PC-3 (cell line): ENCODE results near the gene LRRC39. TPM values are rescaled to one million over a fixed set of nuclear protein-coding genes. Genes with fewer than 3 reads are reported as not detected.
A peak's percentile ranks its signal among the peaks of the same experiment; 100 is the strongest.

Experiments used
- ATAC-seq: fragments of 200-7000 bp; cut with Tn5 transposase; 2 replicates; pipeline ENCODE4 v1.9.1; 2020; ENCODE audit warnings: mild to moderate bottlenecking, moderate library complexity
- BruUV-seq: library from RNA; stranded (reverse); fragments of 400-500 nt; replicated peaks from 2 replicates; lab custom pipeline; 2021; lab: Mats Ljungman, UMichigan
- CTCF ChIA-PET: fragments of 300-600 bp; sonication (Branson Sonifier 250); formaldehyde crosslinking; loops from one replicate; lab custom pipeline; 2022; ENCODE audit warnings: antibody characterized with exemption; lab: Charles Lee
- POLR2A ChIA-PET: fragments of 300-600 bp; sonication (Branson Sonifier 250); formaldehyde crosslinking; loops from one replicate; lab custom pipeline; 2022; ENCODE audit warnings: antibody characterized with exemption; ENCODE audit not compliant: unreplicated experiment; lab: Charles Lee
- DNase-seq: peaks from one replicate; pipeline ENCODE4 v3.0.0-alpha.2; 2015
- H2AFZ ChIP-seq: fragments of 300-600 bp; sonication (generic); 2 replicates; pipeline ENCODE4 v1.6.0; 2016; ENCODE audit warnings: antibody characterized with exemption, low read length
- H3F3A ChIP-seq: fragments of 300-600 bp; sonication (generic); one replicate; pipeline ENCODE4 v1.6.0; 2017; ENCODE audit warnings: antibody characterized with exemption, low read length, control low read depth, mild to moderate bottlenecking; ENCODE audit not compliant: unreplicated experiment
- H3K27ac ChIP-seq: fragments of 300-600 bp; sonication (generic); 2 replicates; pipeline ENCODE4 v1.5.1; 2016; ENCODE audit warnings: mild to moderate bottlenecking, low read length
- H3K27me3 ChIP-seq: fragments of 300-600 bp; sonication (generic); 2 replicates; pipeline ENCODE4 v1.6.1; 2016; ENCODE audit warnings: low read length, mixed read lengths
- H3K36me3 ChIP-seq: fragments of 300-600 bp; sonication (generic); 2 replicates; pipeline ENCODE4 v1.6.1; 2016; ENCODE audit warnings: low read depth, mixed run types, low read length, mixed read lengths
- H3K4me1 ChIP-seq: fragments of 300-600 bp; sonication (generic); 2 replicates; pipeline ENCODE4 v1.5.1; 2016; ENCODE audit warnings: low read length; ENCODE audit not compliant: insufficient read depth
- H3K4me2 ChIP-seq: fragments of 300-600 bp; sonication (generic); 2 replicates; pipeline ENCODE4 v1.6.0; 2016; ENCODE audit warnings: low read length
- H3K4me3 ChIP-seq: fragments of 300-600 bp; sonication (generic); 2 replicates; pipeline ENCODE4 v1.5.1; 2016; ENCODE audit warnings: mild to moderate bottlenecking, low read length, mixed read lengths
- H3K79me2 ChIP-seq: fragments of 300-600 bp; sonication (generic); 2 replicates; pipeline ENCODE4 v1.6.1; 2017; ENCODE audit warnings: low read length, mixed read lengths
- H3K9ac ChIP-seq: fragments of 300-600 bp; sonication (generic); 2 replicates; pipeline ENCODE4 v1.6.0; 2016; ENCODE audit warnings: mild to moderate bottlenecking, low read length
- H3K9me2 ChIP-seq: fragments of 300-600 bp; sonication (generic); replicated peaks from 2 replicates; pipeline ENCODE4 v1.6.1; 2016; ENCODE audit warnings: mixed run types, low read length, mixed read lengths
- H3K9me3 ChIP-seq: fragments of 300-600 bp; sonication (generic); 2 replicates; pipeline ENCODE4 v1.6.1; 2016; ENCODE audit warnings: low read length, mixed read lengths
- H4K20me1 ChIP-seq: fragments of 300-600 bp; sonication (generic); 2 replicates; pipeline ENCODE4 v1.6.1; 2016; ENCODE audit warnings: low read length, mixed read lengths
- CTCF ChIP-seq: fragments of 300-600 bp; sonication (generic); conservative IDR thresholded peaks from 2 replicates; pipeline ENCODE4 v1.5.1; 2017; ENCODE audit warnings: antibody characterized with exemption, low read depth, mild to moderate bottlenecking, low read length
- EZH2 ChIP-seq: fragments of 300-600 bp; sonication (generic); IDR thresholded peaks from one replicate; pipeline ENCODE4 v1.6.1; 2017; ENCODE audit warnings: antibody characterized with exemption, mild to moderate bottlenecking, low read length; ENCODE audit not compliant: unreplicated experiment
- EZH2phosphoT487 ChIP-seq: fragments of 300-600 bp; sonication (generic); IDR thresholded peaks from 2 replicates; pipeline ENCODE4 v1.6.1; 2018; ENCODE audit warnings: mild to moderate bottlenecking, antibody characterized with exemption, low read length, borderline replicate concordance
- intact Hi-C: fragments of 100-400 bp; cut with micrococcal nuclease; formaldehyde crosslinking; loops from 2 replicates; pipeline ENCODE4 v1.9.0; 2023
- total RNA-seq: library from RNA; depleted of rRNA; stranded (reverse); fragments of >200 nt; gene quantifications from 2 replicates; pipeline ENCODE4 v1.2.3, GENCODE V29; 2014

LRRC39 gene
- total RNA-seq, 1 experiment from 2014 or later, result 0.84 TPM

- peaks cover 93% of the 10 kb centered on the region for H3K79me2 ChIP-seq
- no TSS peak for BruUV-seq
- ChIA-PET POLR2A (interaction anchor here (0.5 kb wide), 1 partner anchor 221 kb away, joined by 3 read pairs; no protein-coding TSS in a partner anchor), CTCF (no interaction called here)
- peak; percentile 81 for DNase-seq
- no peak overlapping the region for H2AFZ ChIP-seq
- H3K27ac ChIP-seq, result no peak overlapping the region
- H3K4me2 ChIP-seq, result peak overlapping the region; percentile 84
- H3K36me3 ChIP-seq, result 0 out of 2 replicates have a peak, but pooled peaks cover 4% of the 10 kb centered on the region
- no peaks in the 10 kb centered on the region for H3F3A ChIP-seq
- peak overlapping the region; percentile 77 for H3K4me3 ChIP-seq
- peaks cover 29% of the 10 kb centered on the region for H3K4me1 ChIP-seq
- TF ChIP-seq EZH2 (no peak), CTCF (no peak), EZH2phosphoT487 (no peak)
- no peak overlapping the region for H3K9ac ChIP-seq
- H4K20me1 ChIP-seq, result peaks cover 10% of the 10 kb centered on the region
- intact Hi-C loops, result loop anchor here (5.0 kb wide), 4 partner anchors 43 to 327 kb away; partner anchors contain the start of gene CDC14A
- H3K9me2 ChIP-seq, result no peaks in the 10 kb centered on the region
- ATAC-seq, result no peak
- H3K9me3 ChIP-seq, result no peaks in the 10 kb centered on the region
- no peaks in the 10 kb centered on the region for H3K27me3 ChIP-seq
Observed at GRCh38 chr1:100130552-100131077, 47.4 kb downstream of the LRRC39 start.

- H3K9me3 ChIP-seq, result no peaks in the 10 kb centered on the region
- ChIA-PET POLR2A (no interaction called here), CTCF (no interaction called here)
- H3K79me2 ChIP-seq, result peaks cover 64% of the 10 kb centered on the region
- no peak overlapping the region for H3K27ac ChIP-seq
- intact Hi-C loops, result no loop called here
- H3K9me2 ChIP-seq, result no peaks in the 10 kb centered on the region
- H2AFZ ChIP-seq, result no peak overlapping the region
- BruUV-seq, result no TSS peak
- no peak overlapping the region for H3K4me3 ChIP-seq
- no peak for DNase-seq
- H3K4me1 ChIP-seq, result peaks cover 22% of the 10 kb centered on the region
- TF ChIP-seq EZH2 (no peak), EZH2phosphoT487 (no peak), CTCF (no peak)
- H3K36me3 ChIP-seq, result peaks cover 7% of the 10 kb centered on the region; the same call in 1 of the 2 replicates
- H4K20me1 ChIP-seq, result peaks cover 10% of the 10 kb centered on the region
- no peak overlapping the region for H3K9ac ChIP-seq
- no peaks in the 10 kb centered on the region for H3K27me3 ChIP-seq
- H3K4me2 ChIP-seq, result no peak overlapping the region
- ATAC-seq, result no peak
- H3F3A ChIP-seq, result no peaks in the 10 kb centered on the region
Observed at GRCh38 chr1:100127226-100127625, 50.8 kb downstream of the LRRC39 start.

GRCh38 chr1:100122177-100122576 lies 55.9 kb downstream of the LRRC39 start:
- peaks cover 16% of the 10 kb centered on the region for H3K79me2 ChIP-seq
- H3K27ac ChIP-seq, result no peak overlapping the region
- DNase-seq (no peak), ATAC-seq (no peak)
- H2AFZ ChIP-seq, result no peak overlapping the region
- no peak overlapping the region for H3K9ac ChIP-seq
- intact Hi-C loops, result no loop called here
- TF ChIP-seq EZH2 (no peak), CTCF (no peak)
- H3K9me3 ChIP-seq, result no peaks in the 10 kb centered on the region
- no peak overlapping the region for H3K4me3 ChIP-seq
- H3K27me3 ChIP-seq, result no peaks in the 10 kb centered on the region
- no peaks in the 10 kb centered on the region for H3K4me1 ChIP-seq
- no peaks in the 10 kb centered on the region for H3K9me2 ChIP-seq
- no peaks in the 10 kb centered on the region for H3F3A ChIP-seq
- ChIA-PET CTCF (no interaction called here), POLR2A (no interaction called here)
- peaks cover 26% of the 10 kb centered on the region; the same call in 1 of the 2 replicates for H3K36me3 ChIP-seq
- no TSS peak for BruUV-seq
- H3K4me2 ChIP-seq, result no peak overlapping the region
- no peaks in the 10 kb centered on the region for H4K20me1 ChIP-seq
